Stimulated activated CD4-positive, alpha-beta T cell treated with anti-CD3 and anti-CD28 coated beads, Interleukin-1b, Interleukin-23, amount 100 ng/mL, for 24 hours (primary cell): Measurements from ENCODE around the gene GPR27.

Experiments
- DNase-seq, 4 experiments: peaks; one replicate each; pipeline ENCODE4 v3.0.0-alpha.2; 2020; ENCODE audit warnings: low read depth in 4 of 4, low spot score in 1 of 4

The GPR27 gene

DNA sequence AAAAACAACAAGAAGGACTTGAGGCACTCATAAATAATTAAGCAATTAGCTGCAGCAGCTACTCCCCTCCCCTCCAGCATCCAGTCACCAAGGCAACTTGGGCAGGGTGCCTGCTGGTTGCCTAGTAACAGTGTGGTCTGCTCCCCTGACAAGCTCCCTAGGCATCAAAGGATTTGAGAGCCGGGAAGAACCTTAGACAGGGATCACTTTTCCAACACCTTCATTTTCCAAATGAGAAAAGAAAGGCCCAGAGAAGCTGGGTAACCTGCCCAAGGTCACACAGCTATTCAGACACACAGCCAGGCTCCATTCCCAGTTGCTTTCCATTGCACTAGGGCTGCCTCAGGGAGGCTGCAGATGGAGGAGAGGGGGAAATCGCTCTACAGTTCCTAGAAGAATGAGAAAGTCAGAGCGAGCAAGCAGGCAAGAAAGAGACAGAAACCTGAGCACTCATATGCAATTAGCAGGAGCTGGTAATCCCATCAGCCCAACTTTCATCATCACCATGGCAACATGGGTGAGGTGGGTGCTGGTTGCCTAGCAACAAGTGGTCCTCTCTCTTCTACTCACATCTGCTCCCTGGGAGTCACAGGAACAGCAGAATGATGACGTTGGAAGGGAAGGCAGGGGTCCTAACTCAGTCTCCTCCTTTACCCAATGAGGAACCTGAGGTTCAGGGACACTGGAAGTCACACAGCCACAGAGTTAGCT is 24.9 kb upstream of the GPR27 start:
- no peak for DNase-seq

DNA sequence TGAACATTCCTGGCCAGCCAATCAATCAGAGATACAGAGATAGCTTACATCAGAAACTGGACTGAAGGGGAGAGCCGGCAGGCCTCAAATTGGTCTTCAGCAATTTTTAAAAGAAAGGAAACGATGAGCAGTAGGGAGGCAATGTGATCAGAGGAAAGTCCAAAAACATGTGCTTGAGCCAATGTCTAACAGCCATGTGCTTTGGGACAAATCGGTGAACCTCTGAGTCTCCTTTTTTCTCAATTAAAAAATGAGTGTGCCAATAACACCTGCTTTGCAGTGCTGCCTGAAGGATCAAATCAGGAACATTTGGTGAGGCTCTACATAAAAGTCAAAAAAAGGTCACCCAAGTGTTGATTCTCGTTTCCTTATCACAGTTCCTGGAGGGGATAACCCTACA is 21.0 kb upstream of the GPR27 start:
- no peak for DNase-seq

GRCh38 chr3:71733319-71733718 is 20.3 kb upstream of the GPR27 start:
- no peak for DNase-seq

DNA sequence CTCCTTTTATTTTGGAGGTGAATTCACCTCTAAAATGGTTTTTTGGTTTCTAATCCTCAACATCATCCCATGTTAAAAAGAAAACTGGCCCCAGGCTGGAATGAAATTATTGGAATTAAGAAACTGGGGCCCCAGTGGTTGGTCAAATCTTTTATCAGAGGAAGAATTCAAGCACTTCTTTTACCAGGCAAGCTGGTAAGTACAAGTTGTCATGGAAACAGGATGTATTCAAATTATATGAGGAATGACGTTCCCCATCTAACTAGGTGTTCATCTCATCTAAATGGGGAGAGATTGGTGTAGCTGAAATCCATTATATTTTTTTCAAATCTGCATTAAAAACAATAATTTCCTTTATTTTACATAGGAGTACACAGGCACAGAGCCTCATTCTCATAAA is 18.8 kb upstream of the GPR27 start:
- DNase-seq, result no peak

GRCh38 chr3:71742621-71743020 is 11.0 kb upstream of the GPR27 start:
- no peak for DNase-seq

- no peak for DNase-seq
Observed at GRCh38 chr3:71744738-71745137, 8.9 kb upstream of the GPR27 start.

GRCh38 chr3:71751602-71752001 is 2.1 kb upstream of the GPR27 start:
- DNase-seq, result no peak

- DNase-seq, result no peak
Observed at GRCh38 chr3:71752831-71753700, 589 bp upstream of the GPR27 start.

DNA sequence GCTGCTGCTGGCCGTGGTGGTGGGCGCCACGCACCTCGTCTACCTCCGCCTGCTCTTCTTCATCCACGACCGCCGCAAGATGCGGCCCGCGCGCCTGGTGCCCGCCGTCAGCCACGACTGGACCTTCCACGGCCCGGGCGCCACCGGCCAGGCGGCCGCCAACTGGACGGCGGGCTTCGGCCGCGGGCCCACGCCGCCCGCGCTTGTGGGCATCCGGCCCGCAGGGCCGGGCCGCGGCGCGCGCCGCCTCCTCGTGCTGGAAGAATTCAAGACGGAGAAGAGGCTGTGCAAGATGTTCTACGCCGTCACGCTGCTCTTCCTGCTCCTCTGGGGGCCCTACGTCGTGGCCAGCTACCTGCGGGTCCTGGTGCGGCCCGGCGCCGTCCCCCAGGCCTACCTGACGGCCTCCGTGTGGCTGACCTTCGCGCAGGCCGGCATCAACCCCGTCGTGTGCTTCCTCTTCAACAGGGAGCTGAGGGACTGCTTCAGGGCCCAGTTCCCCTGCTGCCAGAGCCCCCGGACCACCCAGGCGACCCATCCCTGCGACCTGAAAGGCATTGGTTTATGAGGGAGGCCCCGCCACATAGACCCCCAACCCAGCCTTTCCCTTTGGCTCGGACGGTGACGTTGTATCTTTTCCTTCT is 1.1 kb downstream of the GPR27 start:
- no peak for DNase-seq

- DNase-seq, result no peak
Observed at GRCh38 chr3:71758091-71758490, 4.4 kb downstream of the GPR27 start.

GRCh38 chr3:71759401-71759800 is 5.7 kb downstream of the GPR27 start:
- no peak for DNase-seq

- no peak for DNase-seq
Observed at GRCh38 chr3:71760140-71760539, 6.5 kb downstream of the GPR27 start.

- DNase-seq, result no peak
Observed at GRCh38 chr3:71763426-71763825, 9.8 kb downstream of the GPR27 start.

DNA sequence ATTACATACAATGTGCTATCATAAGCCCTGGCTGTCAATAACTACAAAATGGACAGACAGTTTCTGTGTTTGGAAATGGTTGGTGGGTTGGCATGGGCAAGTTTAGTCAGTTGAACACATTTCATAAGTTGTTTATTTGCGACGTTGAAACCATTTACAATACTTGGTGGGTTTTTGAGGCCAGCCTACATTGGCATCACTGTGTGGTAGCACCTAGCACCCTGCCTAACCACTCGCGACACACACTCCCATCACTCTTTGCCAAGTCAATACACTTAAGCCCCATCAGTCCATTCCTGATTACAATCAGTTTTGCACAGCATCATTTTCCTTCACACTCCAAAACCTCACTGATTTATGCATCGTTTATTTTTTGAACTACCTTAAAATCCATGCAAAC is 17.5 kb downstream of the GPR27 start:
- DNase-seq, result no peak

- DNase-seq, result no peak
Observed at GRCh38 chr3:71771884-71772283, 18.2 kb downstream of the GPR27 start.

DNA sequence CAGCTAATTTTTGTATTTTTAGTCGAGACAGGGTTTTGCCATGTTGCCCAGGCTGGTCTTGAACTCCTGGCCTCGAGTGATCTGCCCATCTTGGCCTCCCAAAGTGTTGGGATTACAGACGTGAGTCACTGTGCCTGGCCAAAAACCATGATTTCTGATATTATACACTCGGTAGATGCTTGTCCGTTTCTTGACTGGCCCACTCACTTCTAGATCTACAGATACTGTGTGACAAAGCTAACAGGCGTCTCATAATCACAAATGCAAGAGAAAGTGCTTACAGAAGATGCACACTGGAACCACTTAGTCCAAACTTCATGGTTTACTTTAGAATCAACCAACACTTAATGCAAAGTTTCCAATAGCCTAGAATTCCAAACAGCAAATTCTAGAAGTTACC is 22.9 kb downstream of the GPR27 start:
- DNase-seq, result no peak

DNA sequence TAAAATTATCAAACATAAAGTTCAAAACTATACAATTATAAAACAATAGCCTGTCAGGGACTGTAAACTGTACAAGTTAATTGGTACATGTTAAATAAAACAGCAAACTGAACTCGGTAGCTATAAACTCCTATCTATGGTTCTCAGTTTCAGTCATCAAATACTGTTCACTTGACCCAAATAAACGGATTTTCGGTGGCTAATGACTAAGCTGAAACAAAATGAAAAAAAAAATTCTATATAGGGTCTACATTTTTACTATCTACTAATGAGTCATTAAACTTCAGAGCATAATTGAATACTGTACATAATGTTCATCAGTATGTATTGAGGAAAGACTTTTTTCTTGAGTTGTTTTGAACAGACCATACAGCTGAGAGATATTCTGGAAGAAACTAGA is 24.7 kb downstream of the GPR27 start:
- no peak for DNase-seq

GRCh38 chr3:71779674-71780377 is 26.2 kb downstream of the GPR27 start:
- DNase-seq, result no peak

DNA sequence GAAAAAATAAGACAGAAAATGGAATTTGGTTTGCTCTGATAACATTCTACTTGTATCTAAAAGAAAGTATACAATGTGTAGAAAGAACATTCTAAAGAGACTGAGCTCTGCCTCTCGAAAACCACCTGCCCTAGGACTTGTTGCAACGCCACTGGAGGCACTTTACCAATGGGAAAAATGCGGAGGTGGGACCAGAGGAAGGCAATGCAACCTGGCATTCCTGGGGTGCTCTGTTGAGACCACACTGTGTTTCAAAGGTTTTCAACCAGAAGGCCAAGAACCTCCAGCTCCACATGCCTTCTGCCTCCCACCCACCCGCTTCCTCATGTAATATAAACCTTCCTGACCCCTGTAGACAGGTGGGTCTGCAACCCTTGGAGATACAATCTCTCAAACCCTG is 26.8 kb downstream of the GPR27 start:
- no peak for DNase-seq

DNA sequence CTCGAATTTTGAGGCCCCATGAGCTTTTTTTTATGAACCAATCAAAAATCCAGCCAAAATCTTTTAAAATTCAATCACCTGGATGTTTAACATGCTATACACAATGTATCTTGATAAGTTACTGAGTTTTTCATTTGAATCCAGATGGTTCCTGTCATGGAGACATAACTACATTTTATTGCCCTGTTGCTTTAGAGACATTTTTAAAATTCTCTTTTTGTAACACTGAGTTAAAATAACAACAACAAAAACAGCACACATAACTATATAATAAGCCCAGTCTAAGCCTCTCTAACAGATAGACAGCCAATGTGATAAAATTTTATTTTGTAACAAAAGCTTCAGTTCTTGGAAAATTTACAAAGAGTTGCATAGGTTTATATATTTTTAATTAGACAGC is 29.5 kb downstream of the GPR27 start:
- no peak for DNase-seq

- DNase-seq, result no peak
Observed at GRCh38 chr3:71784201-71784913, 30.7 kb downstream of the GPR27 start.
